DMS79 (cell line): Measurements from ENCODE around the gene RASEF.

Experiments used
- DNase-seq: peaks from one replicate; lab custom pipeline; 2025; lab: John Stamatoyannopoulos, UW

The RASEF gene

DNA sequence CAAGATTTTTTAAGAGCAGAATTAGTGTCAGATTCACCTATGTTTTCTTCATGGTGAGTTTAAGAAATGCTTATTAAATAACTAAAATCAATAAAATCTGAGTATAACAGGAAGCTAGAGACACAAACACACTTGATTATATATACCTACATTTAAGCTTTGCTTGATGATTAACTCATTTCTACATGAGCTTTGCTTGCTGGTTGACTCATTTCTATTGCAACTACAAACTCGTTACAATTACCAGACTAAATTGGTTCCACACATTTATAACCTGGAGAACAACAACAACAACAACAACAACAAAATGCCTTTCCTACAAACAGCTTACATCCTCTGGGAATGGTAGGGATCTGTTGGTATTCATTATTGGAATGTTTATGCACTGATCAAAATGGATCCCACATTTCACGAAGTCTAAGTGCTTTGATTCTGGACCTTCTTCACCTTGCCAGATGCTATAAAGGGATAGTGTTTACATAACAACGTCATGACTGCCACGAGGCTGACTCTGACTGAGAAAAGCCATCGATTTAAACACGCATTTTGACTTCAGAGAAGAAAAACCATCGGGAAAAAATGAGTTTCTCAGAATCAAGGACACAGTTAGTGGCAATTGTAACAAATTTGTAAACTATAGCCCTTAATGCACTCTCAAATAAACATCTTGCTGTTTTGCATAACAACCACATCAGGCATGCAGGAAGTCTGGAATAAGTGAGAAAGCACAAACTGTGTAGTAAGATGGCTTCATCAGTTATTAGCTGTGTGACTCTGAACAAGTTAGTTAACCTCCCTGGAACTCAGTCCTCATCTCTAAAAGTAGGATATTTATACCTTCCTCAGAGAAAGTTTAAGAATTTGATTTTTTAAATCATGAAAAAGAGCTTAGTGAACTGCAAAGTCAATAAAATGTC lies 49.8 kb downstream of the RASEF start:
- DNase-seq = no peak

DNA sequence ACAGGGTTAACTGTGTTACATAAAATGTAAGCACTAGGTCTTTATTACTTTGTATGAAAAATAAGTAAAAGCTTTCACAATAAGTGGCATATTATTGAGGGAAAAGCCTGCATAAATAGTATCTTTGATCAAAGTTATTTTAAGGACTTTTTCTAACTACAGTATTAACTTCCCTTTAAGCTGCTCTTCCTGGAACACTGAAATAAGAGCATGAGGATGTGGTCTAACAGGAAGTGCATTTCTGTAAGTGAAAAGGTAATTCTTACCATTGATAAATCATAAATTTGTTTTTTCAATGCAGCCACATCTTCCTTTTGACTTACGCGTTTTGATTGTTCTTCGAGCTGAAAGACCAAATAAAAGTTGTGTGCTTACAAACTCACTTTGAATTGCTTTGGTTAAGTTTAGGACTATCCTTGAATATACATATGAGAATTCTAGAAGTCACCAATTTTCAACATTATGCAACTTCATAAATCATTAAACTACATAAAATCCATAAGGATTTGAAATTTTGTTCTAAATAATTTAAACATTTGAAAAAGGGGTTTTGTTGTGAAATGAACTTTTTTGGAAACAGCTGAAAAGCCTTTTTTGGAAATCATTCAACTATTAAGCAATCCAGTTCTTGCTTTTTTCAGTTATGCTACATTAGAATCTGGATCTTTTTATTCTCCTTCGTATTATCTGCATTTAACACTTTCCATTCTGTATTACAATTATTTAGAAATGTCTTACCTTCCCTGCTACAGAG lies 50.6 kb downstream of the RASEF start:
- no peak for DNase-seq

DNA sequence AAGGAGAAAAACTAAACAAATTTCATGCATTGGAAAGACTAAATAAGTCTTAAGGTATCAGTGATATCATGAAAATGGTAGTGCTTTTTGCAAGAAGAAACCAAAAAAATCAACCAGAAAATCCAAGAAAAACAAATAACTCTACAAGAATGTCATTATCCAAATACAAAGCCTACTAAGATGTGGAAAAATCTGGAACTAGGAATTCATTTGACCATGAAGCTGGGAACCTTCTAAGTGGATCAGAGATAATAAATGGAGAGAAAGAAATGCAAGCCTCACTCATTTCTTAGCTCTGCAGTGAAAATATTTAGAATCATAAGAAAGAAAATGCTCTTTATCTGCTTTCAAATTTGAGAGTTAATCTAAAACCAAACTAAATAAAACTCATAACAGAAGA lies 51.3 kb downstream of the RASEF start:
- no peak for DNase-seq

- no peak for DNase-seq
Observed at GRCh38 chr9:83007521-83008300, 55.2 kb downstream of the RASEF start.

DNA sequence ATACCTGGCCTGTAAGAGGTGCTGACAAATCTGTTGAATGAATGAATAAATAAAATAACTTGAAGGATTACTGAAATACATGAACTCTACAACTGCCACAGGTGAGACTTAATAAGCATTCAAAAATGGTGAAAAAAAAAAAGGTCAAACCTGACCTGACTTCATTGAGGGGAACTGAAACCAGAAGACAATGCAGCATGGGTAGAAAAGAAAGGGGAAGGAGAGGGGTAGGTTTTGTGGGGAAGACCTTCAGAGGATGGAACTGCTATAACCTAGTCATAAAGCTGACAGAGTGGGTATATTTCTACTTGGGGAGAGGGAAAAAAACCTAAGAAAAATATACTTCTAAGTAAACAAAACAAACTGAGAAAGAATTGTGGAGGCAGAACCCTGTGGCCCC lies 56.6 kb downstream of the RASEF start:
- no peak for DNase-seq

GRCh38 chr9:83005963-83006362 lies 57.0 kb downstream of the RASEF start:
- no peak for DNase-seq

- no peak for DNase-seq
Observed at GRCh38 chr9:83005361-83005760, 57.6 kb downstream of the RASEF start.

DNA sequence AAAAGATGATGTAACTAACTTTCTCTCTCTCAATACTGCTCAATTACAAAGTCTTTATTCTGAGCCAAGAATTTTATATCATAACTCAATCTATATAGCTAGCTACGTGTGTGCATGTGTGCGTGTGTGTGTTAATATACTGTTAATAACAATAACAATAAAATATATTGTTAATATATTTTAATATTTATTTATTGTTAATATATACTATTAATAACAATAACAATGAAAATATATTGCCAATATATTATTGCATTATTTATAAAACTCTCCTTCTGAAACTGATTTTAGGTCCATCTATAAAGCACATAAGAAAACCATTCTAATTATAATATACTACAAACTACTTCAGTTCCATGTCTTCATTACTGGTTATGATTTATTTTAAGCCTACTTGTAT lies 60.6 kb downstream of the RASEF start:
- no peak for DNase-seq

DNA sequence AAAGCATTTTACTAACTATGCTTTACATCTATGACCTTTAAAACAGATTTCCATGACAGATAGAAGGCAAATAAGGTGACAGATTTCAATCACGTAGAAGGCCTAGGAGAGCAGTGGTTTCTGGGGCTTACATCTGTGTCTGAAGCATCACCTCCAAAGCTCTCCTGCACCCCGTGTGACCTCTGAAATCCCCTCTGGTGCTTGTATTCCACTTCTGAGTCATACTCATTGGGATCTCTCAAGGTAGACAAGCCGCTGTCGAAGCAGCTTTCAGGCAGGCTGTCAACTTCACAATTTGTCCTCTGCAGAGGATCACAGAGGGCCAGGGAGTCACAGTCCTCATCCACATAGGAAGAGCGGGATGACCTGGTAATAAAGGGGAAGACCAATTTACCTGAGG lies 62.2 kb downstream of the RASEF start:
- no peak for DNase-seq

- no peak for DNase-seq
Observed at GRCh38 chr9:82998409-82998808, 64.5 kb downstream of the RASEF start.

DNA sequence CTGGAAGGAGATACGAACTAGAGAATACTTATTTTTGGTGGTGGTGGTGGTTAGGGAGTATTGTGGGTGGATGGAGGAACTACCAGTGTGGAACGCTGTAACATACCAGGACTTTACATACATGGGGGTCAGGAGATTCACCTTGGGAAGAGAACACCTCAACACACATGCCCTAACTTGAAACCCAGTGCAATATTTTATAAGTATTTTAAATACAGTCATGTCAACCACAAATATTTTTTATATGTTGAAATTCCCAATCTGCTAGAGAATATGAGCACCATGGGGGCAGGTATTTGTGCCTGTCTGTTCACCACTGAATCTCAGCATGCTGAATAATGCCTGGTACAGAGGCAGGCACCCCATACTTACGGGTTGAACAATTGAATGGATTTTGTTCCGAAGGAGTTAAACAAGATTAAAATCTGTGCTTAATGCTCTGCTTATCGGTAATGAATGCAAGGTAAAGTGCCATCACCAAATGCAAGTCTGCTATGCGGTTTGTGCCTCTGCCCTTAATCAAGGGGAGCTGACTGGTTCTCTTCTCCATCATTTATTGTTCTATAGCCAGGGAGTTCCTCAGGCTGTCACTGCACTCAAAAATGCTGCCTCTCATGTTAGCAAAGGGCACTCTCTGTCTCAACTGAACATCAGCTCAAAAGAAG lies 65.3 kb downstream of the RASEF start:
- no peak for DNase-seq

GRCh38 chr9:82996941-82997340 lies 66.0 kb downstream of the RASEF start:
- DNase-seq = no peak

- no peak for DNase-seq
Observed at GRCh38 chr9:82993856-82994605, 68.9 kb downstream of the RASEF start.

DNA sequence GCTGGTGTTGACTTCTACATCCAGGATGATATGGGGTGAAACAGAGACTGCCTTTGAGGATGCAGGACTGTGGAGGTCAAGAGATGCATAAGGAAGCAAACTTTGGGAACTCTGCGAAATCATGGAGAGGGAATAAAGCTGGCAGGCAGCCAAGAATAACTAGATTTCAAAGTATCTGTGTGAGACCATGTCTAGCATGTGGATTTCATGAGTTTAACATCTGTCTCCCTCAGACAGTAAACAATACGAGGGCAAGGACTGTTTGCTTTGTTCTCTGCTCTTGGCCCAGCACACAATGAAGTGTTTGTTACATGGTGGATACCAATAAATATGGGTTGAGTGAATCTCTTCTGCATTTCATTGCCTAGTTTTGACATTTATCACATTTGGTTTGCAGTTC lies 71.3 kb downstream of the RASEF start:
- DNase-seq = no peak

- no peak for DNase-seq
Observed at GRCh38 chr9:82989929-82990328, 73.0 kb downstream of the RASEF start.

- DNase-seq = no peak
Observed at GRCh38 chr9:82988488-82988887, 74.5 kb downstream of the RASEF start.

DNA sequence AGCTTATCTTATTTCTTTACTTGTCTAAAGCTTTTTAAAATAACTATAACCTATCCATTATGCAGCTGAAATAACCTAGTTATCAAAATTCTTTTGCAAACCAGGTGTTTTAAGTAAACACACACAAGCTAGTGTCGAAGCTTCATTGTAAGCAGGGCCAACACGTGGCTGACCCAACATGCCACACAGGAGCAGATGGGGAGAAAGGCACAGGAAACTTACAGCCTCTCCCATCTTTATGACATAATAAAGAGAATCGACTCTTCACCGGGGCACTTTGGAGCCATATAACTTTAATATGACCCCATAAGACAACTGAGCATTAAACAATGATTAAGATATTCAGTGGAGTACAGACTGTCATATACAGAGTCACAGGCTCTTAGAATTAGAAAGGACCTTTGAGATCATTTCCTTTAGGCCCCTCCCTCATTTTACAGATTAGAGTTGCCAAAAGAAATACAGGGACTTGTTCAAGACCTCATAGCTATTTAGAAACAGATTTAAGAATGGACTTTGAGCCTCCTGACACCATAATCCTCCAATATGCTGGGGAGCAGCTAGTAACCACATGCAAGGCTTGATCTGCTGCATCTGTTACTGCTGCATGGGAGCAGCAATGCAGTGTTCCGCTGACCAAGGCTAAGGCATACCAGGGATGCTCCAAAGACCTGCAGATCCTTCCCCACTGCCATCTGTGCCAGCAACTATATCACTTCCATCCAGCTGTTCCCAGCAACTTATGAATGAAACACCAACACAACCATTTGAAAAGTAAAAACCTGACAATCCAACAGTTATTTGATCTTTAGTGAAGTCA lies 75.4 kb downstream of the RASEF start:
- no peak for DNase-seq

DNA sequence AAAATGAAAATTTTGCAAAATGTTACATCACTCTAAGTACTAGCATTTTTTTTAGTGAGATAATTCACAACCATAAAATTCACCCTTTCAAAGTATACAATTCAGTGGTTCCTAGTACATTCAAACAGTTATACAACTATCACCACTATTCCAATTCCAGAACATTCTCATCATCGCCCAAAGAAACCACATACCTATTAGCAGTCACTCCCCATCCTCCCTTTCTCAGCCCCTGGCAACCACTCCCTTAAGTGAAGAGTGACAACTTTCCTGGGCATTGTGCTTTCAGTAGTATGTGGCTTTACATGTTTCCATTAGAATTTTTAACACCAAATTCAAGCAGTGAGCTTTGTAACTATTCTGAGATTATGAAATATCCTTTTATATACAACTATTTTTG lies 81.4 kb downstream of the RASEF start:
- no peak for DNase-seq

- DNase-seq = no peak
Observed at GRCh38 chr9:82975176-82975575, 87.8 kb downstream of the RASEF start.

GRCh38 chr9:82972446-82972845 lies 90.5 kb downstream of the RASEF start:
- DNase-seq = no peak
